ENCODE results near the gene DNAAF6.

The DNAAF6 gene

DNA sequence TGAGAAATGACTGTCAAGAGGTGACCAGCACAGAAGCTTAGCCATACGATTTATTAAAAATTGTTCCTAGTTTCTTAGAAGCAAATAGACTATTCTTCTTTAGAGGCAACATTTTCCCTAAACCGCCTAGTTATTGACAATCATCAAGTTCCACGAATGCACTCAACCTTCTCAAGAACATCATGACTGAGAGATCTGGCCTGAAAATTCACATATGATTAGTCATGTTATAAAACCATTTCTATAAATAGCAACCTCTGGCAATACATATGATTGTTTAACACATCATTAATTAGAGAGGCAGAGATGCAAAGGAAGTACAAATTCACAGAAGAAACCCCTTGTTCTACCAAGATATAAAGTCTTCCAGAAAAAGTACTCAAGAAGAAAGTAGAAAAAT lies 6.9 kb upstream of the DNAAF6 start:
- TF ChIP-seq, protein P1, sequence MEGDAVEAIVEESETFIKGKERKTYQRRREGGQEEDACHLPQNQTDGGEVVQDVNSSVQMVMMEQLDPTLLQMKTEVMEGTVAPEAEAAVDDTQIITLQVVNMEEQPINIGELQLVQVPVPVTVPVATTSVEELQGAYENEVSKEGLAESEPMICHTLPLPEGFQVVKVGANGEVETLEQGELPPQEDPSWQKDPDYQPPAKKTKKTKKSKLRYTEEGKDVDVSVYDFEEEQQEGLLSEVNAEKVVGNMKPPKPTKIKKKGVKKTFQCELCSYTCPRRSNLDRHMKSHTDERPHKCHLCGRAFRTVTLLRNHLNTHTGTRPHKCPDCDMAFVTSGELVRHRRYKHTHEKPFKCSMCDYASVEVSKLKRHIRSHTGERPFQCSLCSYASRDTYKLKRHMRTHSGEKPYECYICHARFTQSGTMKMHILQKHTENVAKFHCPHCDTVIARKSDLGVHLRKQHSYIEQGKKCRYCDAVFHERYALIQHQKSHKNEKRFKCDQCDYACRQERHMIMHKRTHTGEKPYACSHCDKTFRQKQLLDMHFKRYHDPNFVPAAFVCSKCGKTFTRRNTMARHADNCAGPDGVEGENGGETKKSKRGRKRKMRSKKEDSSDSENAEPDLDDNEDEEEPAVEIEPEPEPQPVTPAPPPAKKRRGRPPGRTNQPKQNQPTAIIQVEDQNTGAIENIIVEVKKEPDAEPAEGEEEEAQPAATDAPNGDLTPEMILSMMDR (IDR thresholded peaks at IDR 0.05; ENCODE audit: borderline replicate concordance, insufficient read depth, low read depth, low read length): no peak
- no peak overlapping the region for H3K4me3 ChIP-seq (ENCODE audit: low read depth, low read length)

GRCh38 chrX:107204068-107204605 lies 2.3 kb upstream of the DNAAF6 start:
- H3K4me3 ChIP-seq (ENCODE audit: low read depth, low read length): no peak overlapping the region
- TF ChIP-seq, protein P1 (IDR thresholded peaks at IDR 0.05; ENCODE audit: borderline replicate concordance, insufficient read depth, low read depth, low read length): no peak

DNA sequence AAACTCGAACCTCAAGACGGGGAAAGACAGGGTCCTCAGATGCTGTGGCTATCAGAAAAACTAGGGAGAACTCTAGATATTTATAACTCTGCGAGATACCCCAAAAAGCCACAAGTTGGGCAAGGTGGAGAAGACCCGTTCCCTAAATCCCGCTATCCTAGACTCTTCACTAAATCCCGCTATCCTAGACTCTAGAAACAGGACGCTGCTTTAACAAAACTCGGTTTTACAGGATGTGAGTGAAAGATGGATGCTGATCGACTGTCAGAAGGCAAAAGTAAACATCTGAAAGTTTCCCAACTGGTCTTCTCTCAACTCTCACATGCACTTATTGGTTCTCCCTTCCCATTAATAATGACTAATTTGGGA lies 270 bp downstream of the DNAAF6 start:
- H3K4me3 ChIP-seq (ENCODE audit: low read depth, low read length): peak overlapping the region; percentile 66
- TF ChIP-seq, protein P1 (IDR thresholded peaks at IDR 0.05; ENCODE audit: borderline replicate concordance, insufficient read depth, low read depth, low read length): no peak

- TF ChIP-seq, protein P1 (IDR thresholded peaks at IDR 0.05; ENCODE audit: borderline replicate concordance, insufficient read depth, low read depth, low read length): no peak
- H3K4me3 ChIP-seq (ENCODE audit: low read depth, low read length): no peak overlapping the region
Observed at GRCh38 chrX:107207089-107207488, 678 bp downstream of the DNAAF6 start.

DNA sequence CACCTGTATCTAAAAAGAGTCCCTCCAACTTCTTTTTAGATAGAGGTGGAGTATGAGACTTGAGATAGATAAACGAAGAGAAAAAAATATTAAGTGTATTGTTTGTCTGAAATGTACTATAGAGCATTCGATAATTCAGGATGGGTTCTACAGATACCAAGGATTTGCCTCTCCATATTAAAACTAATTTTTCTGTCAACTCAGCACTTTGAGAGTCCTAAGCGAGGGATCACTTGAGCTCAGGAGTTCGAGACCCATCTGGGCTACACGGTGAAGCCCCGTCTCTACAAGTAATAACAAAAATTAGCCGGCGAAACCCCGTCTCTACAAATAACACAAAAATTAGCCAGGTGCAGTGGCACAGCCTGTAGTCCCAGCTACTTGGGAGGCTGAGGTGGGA lies 1.5 kb downstream of the DNAAF6 start:
- TF ChIP-seq, protein P1 (IDR thresholded peaks at IDR 0.05; ENCODE audit: borderline replicate concordance, insufficient read depth, low read depth, low read length): no peak
- H3K4me3 ChIP-seq (ENCODE audit: low read depth, low read length): no peak overlapping the region

- TF ChIP-seq, protein P1 (IDR thresholded peaks at IDR 0.05; ENCODE audit: borderline replicate concordance, insufficient read depth, low read depth, low read length): no peak
- H3K4me3 ChIP-seq (ENCODE audit: low read depth, low read length): no peak overlapping the region
Observed at GRCh38 chrX:107213477-107213876, 7.1 kb downstream of the DNAAF6 start.

DNA sequence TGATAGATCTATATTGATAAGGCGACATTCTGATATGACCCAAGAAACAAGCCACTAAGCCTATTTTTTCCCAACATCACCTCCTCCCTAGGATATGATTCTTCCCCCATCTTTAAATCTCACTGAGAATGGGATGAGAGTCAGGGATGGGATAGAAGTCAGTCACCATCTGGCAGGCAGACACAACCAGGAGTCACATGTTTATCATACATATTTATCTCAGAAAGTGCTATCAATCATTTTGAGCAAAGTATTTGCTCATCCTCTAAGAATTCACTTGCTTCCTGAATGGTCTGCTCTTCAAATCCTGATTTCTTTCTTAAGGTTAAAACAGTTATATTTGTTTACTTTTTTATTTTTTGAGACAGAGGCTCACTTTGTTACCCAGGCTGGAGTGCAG lies 20.3 kb downstream of the DNAAF6 start:
- H3K4me3 ChIP-seq (ENCODE audit: low read depth, low read length): no peak overlapping the region
- TF ChIP-seq, protein P1 (IDR thresholded peaks at IDR 0.05; ENCODE audit: borderline replicate concordance, insufficient read depth, low read depth, low read length): no peak
